PFSK-1 (cell line): Measurements from ENCODE around the gene MSH5.
A peak's percentile ranks its signal among the peaks of the same experiment; 100 is the strongest.

Experiments used
- FOXP2 ChIP-seq: optimal IDR thresholded peaks from 2 replicates; pipeline ENCODE3; 2011; ENCODE audit warnings: borderline replicate concordance, control low read depth, inconsistent platforms; ENCODE audit not compliant: insufficient read depth; ENCODE audit errors: extremely low read length, extremely low read depth
- POLR2AphosphoS5 ChIP-seq: IDR thresholded peaks from 2 replicates; pipeline ENCODE4 v1.6.1; 2012; ENCODE audit warnings: low read depth, mild to moderate bottlenecking, control low read depth, low read length, moderate library complexity
- SIN3A ChIP-seq: IDR thresholded peaks from 2 replicates; pipeline ENCODE4 v1.6.1; 2012; ENCODE audit warnings: mild to moderate bottlenecking, low read length, moderate library complexity, borderline replicate concordance; ENCODE audit not compliant: insufficient read depth
- TAF1 ChIP-seq: IDR thresholded peaks from 2 replicates; pipeline ENCODE4 v1.6.1; 2012; ENCODE audit warnings: low read length, control low read depth, borderline replicate concordance; ENCODE audit not compliant: insufficient read depth
- TF ChIP-seq, protein P1 (sequence below), 2 experiments: IDR thresholded peaks; 2 replicates each; pipeline versions ENCODE4 v1.6.1 to v1.8.0; 2011 to 2012; ENCODE audit warnings: low read depth in 2 of 2, low read length in 2 of 2, control low read depth in 1 of 2, inconsistent platforms in 1 of 2, mild to moderate bottlenecking in 1 of 2, moderate library complexity in 1 of 2; ENCODE audit not compliant: insufficient read depth in 1 of 2

MSH5 gene

DNA sequence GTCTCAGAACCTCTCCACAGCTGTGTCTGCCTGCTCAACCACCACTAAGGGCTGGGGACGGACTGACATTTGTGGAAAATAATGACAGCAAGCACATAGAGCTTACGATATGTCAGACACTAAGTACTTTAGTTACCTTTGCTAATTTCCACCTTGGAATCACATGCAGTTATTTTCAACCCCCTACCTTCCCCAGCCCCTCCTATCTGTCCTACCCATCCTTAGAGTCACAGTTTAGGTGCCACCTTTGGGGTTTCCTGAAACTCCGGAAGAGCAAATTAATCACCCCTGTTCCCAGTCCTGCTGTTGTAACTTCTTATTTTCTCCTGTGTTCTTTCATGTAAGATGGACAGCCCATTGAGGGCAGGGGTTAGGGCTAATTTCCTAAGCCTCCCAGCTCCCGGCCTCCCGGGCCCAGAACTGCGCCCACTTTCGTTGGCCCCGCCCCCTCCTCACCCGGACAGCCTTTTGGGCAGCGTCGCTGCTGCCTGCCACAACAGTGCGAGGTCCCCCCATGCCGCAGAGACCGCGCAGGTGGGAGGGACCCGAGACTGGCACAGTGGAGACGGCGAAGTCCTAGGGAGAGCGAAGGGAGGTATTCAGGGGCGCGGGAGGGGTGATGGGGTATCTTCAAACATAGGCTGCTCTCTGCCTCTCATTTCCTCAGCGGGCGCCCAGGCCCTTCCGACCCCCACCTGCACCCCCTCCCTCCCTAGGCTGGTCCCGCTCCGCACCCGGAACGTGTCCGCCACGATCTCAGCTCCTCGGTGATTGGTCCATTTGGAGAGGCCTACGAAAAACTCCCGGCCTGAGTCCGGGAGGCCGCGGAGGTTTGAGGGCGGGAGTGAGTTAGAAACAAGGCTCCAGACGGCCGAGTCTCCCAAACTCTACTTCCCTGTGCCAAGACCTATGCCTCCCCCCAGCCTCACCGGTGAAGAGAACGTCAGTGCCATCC, 11.8 kb upstream of the MSH5 start:
- TF ChIP-seq SIN3A (no peak), TAF1 (no peak), POLR2AphosphoS5 (no peak), FOXP2 (no peak)
- TF ChIP-seq, protein P1, sequence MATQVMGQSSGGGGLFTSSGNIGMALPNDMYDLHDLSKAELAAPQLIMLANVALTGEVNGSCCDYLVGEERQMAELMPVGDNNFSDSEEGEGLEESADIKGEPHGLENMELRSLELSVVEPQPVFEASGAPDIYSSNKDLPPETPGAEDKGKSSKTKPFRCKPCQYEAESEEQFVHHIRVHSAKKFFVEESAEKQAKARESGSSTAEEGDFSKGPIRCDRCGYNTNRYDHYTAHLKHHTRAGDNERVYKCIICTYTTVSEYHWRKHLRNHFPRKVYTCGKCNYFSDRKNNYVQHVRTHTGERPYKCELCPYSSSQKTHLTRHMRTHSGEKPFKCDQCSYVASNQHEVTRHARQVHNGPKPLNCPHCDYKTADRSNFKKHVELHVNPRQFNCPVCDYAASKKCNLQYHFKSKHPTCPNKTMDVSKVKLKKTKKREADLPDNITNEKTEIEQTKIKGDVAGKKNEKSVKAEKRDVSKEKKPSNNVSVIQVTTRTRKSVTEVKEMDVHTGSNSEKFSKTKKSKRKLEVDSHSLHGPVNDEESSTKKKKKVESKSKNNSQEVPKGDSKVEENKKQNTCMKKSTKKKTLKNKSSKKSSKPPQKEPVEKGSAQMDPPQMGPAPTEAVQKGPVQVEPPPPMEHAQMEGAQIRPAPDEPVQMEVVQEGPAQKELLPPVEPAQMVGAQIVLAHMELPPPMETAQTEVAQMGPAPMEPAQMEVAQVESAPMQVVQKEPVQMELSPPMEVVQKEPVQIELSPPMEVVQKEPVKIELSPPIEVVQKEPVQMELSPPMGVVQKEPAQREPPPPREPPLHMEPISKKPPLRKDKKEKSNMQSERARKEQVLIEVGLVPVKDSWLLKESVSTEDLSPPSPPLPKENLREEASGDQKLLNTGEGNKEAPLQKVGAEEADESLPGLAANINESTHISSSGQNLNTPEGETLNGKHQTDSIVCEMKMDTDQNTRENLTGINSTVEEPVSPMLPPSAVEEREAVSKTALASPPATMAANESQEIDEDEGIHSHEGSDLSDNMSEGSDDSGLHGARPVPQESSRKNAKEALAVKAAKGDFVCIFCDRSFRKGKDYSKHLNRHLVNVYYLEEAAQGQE (IDR thresholded peaks at IDR 0.05; ENCODE audit: insufficient read depth in 1 of 2, low read depth in 2 of 2, low read length in 2 of 2), result no peak

DNA sequence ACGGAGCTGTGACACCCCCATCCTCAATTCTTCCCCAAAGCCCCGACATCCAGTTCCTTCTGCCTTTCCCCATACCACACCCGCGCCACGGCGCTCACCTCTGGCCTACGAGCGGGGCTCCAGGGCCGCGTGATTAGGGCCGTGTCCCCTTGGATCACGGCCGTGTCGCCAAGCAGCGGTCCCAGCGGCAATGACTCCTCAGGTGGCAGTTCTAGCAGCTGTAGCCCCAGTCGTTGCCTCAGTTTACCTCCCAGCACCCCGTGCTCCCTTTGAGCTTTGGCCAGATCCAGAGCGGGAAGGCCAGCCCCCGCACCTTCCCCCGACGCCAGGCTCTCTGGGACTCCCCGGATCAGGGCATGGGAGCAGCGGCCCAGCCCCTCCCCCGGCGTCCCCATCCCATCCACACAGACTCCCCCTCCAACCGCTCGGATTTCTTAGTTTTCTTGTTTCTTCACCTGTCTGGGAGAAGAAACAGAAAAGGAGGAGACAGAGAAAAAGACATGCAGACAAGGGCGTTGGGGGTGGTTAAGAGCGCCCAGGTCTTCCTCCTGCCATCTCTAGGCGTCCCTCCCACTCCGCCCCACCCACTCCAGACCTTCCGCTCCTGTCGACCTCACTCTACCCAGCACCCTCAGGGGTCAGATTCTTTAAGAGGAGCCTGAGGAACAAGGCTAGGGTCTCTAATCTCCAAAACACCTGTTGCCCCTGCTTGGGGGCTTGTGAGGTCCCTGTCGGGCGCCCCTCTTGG, 10.9 kb upstream of the MSH5 start, which contains the start of gene DDAH2:
TSS of gene DDAH2 (minus strand) at position 533 of the 748 bp plus-strand sequence. CDS start at position 395, 138 bp downstream.
- TF ChIP-seq SIN3A (no peak), TAF1 (no peak), FOXP2 (no peak), POLR2AphosphoS5 (no peak)
- TF ChIP-seq, protein P1 (IDR thresholded peaks at IDR 0.05; ENCODE audit: insufficient read depth in 1 of 2, low read depth in 2 of 2, low read length in 2 of 2), result no peak

DNA sequence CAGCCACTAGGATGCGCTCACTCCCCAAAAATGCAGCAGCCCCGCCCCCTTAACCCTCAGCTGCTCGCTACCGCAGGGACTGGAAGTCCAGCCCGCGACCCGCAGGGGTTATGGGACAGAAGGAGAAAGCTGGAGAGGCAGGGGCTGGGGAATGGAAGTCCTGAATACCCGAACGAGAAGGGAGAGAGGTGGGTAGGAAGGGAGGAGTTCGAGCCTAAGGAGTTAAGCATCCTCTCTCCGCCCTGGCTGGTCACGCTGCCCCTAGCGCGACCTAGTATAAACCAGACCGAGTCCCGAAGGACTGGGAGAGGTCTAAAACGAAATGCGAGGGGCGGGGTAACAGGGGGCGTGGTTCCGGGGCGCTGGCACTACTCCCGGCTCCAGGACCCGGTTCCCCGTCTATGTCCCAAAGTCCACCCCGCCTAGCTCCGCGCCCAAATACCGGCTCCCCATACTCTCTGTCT, 10.3 kb upstream of the MSH5 start:
- TF ChIP-seq FOXP2 (no peak), TAF1 (no peak), POLR2AphosphoS5 (no peak), SIN3A (no peak)
- TF ChIP-seq, protein P1 (IDR thresholded peaks at IDR 0.05; ENCODE audit: insufficient read depth in 1 of 2, low read depth in 2 of 2, low read length in 2 of 2), result no peak

DNA sequence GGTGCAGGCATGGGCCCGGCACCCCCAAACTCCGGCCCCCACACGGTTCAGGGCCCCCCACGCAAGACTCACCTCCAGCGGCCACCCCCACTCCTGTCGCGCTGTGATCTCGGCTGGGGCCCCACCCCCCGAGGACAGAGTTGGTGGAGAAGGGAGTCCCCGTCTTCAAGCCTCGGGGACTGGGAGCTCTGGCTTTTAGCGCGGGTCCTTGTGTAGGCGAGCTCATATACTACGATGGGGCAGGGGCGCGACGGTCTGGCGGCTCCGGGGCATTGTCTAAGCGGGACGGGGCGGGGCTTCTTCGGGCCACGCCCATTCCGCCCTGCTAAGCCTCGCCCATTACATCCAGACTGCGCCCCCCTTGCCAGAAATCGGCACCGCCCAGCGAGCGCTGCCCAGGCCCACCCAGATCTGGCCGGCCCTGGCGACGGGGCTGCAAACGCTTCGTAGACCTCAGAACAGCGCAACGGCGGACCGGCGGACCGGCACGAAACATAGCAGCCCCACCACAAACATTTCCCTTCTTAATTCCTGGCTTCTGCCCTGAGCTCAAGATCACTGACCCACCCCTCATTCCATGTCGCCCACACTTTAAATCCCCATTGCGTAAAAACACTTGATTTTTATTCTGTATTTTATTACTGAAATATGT, 9.7 kb upstream of the MSH5 start:
- TF ChIP-seq FOXP2 (peak; percentile 25), TAF1 (peak; percentile 71; the same call in 1 of the 2 replicates), POLR2AphosphoS5 (peak; percentile 92; the same call in 1 of the 2 replicates), SIN3A (peak; percentile 94; the same call in 1 of the 2 replicates)
- TF ChIP-seq, protein P1 (IDR thresholded peaks at IDR 0.05; ENCODE audit: insufficient read depth in 1 of 2, low read depth in 2 of 2, low read length in 2 of 2), result no peak
